BLaER1 (cell line): ENCODE measurements around the gene IGFBP5.

Experiments
- H3K27ac ChIP-seq: shearing (Covaris generic); formaldehyde crosslinking; 2 replicates; pipeline ENCODE4 v1.8.1; 2022
- H3K27me3 ChIP-seq: shearing (Covaris generic); formaldehyde crosslinking; 2 replicates; pipeline ENCODE4 v1.8.1; 2022
- H3K36me3 ChIP-seq: shearing (Covaris generic); formaldehyde crosslinking; 2 replicates; pipeline ENCODE4 v1.8.1; 2022
- H3K4me1 ChIP-seq: shearing (Covaris generic); formaldehyde crosslinking; 2 replicates; pipeline ENCODE4 v1.8.1; 2022
- H3K4me2 ChIP-seq: shearing (Covaris generic); formaldehyde crosslinking; 2 replicates; pipeline ENCODE4 v1.8.1; 2022
- H3K4me3 ChIP-seq: shearing (Covaris generic); formaldehyde crosslinking; 2 replicates; pipeline ENCODE4 v1.8.1; 2022
- H3K9ac ChIP-seq: shearing (Covaris generic); formaldehyde crosslinking; 2 replicates; pipeline ENCODE4 v1.8.1; 2022
- H3K9me3 ChIP-seq: shearing (Covaris generic); formaldehyde crosslinking; 2 replicates; pipeline ENCODE4 v1.8.1; 2022
- H4K20me1 ChIP-seq: shearing (Covaris generic); formaldehyde crosslinking; 2 replicates; pipeline ENCODE4 v1.8.1; 2022
- Cebpa-rat ChIP-seq: shearing (Covaris generic); IDR thresholded peaks from 2 replicates; pipeline ENCODE4 v1.8.1; 2022

The IGFBP5 gene

DNA sequence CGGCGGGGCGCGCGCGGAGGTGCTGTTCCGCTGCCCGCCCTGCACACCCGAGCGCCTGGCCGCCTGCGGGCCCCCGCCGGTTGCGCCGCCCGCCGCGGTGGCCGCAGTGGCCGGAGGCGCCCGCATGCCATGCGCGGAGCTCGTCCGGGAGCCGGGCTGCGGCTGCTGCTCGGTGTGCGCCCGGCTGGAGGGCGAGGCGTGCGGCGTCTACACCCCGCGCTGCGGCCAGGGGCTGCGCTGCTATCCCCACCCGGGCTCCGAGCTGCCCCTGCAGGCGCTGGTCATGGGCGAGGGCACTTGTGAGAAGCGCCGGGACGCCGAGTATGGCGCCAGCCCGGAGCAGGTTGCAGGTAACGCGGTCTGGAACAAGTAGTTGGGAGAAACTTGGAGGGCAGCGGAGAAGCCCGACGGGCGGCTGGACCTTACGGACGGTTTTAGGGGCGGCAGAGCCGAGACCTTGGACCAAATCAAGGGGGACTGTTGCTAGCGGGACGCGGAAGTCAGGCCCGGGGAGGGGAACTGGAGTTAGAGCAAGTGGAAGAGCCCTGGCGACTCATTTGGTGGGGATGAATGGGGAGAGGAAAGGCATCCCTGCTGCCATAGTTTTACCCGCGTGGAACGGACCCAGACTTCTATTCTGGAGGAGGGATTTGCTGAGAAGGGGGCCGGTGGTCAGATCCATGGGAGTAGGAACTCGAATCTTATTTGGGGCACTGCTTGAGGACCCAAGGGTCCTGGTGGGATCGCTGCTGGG lies 61.6 kb downstream of the IGFBP5 start:
- Histone ChIP-seq H3K9me3 (no peaks in the 10 kb centered on the region), H3K9ac (peak overlapping the region; percentile 78), H3K27ac (peak overlapping the region; percentile 72), H3K27me3 (peaks cover 60% of the 10 kb centered on the region), H3K4me2 (peak overlapping the region; percentile 95), H3K4me1 (peaks cover 56% of the 10 kb centered on the region), H3K36me3 (peaks cover 10% of the 10 kb centered on the region; the same call in 1 of the 2 replicates), H3K4me3 (peak overlapping the region; percentile 83), H4K20me1 (peaks cover 46% of the 10 kb centered on the region)
- no peak for TF ChIP-seq Cebpa-rat

DNA sequence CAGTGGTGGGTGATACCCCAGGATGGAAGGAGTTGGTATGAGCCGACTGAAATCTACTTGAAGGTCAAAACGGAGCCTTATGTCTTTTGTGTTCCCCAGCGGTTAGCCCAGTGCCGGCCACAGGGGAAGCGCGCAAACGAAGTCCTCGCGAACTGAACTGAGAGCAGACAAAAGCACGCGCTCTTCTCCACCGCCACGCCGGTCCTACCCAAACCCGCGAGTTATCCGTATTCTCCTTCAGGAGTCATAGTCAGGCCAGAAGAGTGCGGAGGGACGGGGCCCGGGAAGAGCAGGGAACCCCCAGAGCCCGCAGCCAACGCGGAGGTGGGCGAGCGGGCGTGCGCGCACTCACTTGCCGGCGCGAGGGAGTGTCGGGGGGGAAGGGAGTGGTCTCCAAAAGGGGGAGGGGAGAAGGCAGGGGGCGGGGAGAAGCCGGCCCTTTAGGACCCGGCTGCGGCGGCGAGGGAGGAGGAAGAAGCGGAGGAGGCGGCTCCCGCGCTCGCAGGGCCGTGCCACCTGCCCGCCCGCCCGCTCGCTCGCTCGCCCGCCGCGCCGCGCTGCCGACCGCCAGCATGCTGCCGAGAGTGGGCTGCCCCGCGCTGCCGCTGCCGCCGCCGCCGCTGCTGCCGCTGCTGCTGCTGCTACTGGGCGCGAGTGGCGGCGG lies 62.3 kb downstream of the IGFBP5 start, which contains the start of gene IGFBP2:
TSS of gene IGFBP2 (plus strand) at position 469 of the 664 bp plus-strand sequence. CDS start at position 573, 104 bp downstream.
- peaks cover 41% of the 10 kb centered on the region for H4K20me1 ChIP-seq
- no peaks in the 10 kb centered on the region for H3K9me3 ChIP-seq
- peaks cover 7% of the 10 kb centered on the region; the same call in 1 of the 2 replicates for H3K36me3 ChIP-seq
- peak within 1 kb of the TSS; percentile 72 for H3K27ac ChIP-seq
- H3K4me2 ChIP-seq, result peak within 1 kb of the TSS; percentile 95
- peaks cover 60% of the 10 kb centered on the region for H3K27me3 ChIP-seq
- TF ChIP-seq Cebpa-rat, result no peak
- H3K4me1 ChIP-seq, result peaks cover 54% of the 10 kb centered on the region
- peak within 1 kb of the TSS; percentile 78 for H3K9ac ChIP-seq
- peak within 1 kb of the TSS; percentile 83 for H3K4me3 ChIP-seq

DNA sequence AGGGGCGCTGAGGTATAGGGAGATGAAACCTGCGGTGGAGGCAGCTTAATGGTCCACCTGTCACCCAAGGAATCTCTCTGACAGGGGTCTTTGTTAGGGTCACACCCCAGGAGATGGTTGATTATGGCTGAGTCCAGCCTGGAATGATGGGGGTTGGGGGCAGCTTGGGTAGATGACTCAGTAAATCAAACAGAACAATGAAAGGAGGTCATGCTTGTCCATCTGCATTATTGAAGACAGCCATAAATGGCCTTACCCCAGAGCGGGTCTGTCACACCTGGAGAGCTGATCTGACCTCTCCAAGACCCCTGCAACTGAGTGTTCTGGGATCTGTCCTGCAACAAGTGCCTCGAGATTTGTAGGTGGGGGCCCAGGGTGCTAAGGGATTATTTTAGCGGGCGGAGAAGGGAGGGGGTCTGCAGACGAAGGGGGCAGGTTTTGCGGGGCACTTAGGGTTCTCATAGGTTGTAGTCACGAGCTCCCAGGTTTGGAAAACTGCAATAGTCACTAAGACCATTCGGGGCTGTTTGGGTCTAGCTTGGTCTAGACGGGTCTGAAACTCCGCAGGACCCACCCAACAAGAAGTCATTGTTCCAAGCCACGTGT lies 62.9 kb downstream of the IGFBP5 start:
- Histone ChIP-seq H3K4me1 (peaks cover 48% of the 10 kb centered on the region), H3K36me3 (peaks cover under 1% of the 10 kb centered on the region; the same call in 1 of the 2 replicates), H3K9me3 (no peaks in the 10 kb centered on the region), H3K9ac (no peak overlapping the region), H3K4me3 (peak overlapping the region; percentile 83; the same call in 1 of the 2 replicates), H4K20me1 (peaks cover 35% of the 10 kb centered on the region), H3K27ac (no peak overlapping the region), H3K27me3 (peaks cover 55% of the 10 kb centered on the region), H3K4me2 (peak overlapping the region; percentile 95)
- no peak for TF ChIP-seq Cebpa-rat

GRCh38 chr2:216629784-216630183 lies 65.6 kb downstream of the IGFBP5 start:
- Histone ChIP-seq H3K9ac (no peak overlapping the region), H4K20me1 (peaks cover 13% of the 10 kb centered on the region), H3K36me3 (no peaks in the 10 kb centered on the region), H3K9me3 (no peaks in the 10 kb centered on the region), H3K4me1 (peaks cover 35% of the 10 kb centered on the region), H3K4me3 (no peak overlapping the region), H3K4me2 (no peak overlapping the region), H3K27ac (no peak overlapping the region), H3K27me3 (peaks cover 29% of the 10 kb centered on the region)
- no peak for TF ChIP-seq Cebpa-rat

- no peak overlapping the region for H3K9ac ChIP-seq
- peak overlapping the region; percentile 1; the same call in 1 of the 2 replicates for H3K4me2 ChIP-seq
- no peaks in the 10 kb centered on the region for H4K20me1 ChIP-seq
- H3K27ac ChIP-seq, result no peak overlapping the region
- H3K4me1 ChIP-seq, result peaks cover 41% of the 10 kb centered on the region
- no peak for TF ChIP-seq Cebpa-rat
- H3K36me3 ChIP-seq, result no peaks in the 10 kb centered on the region
- H3K27me3 ChIP-seq, result no peaks in the 10 kb centered on the region; the same call in 1 of the 2 replicates
- H3K4me3 ChIP-seq, result no peak overlapping the region
- H3K9me3 ChIP-seq, result peaks cover 5% of the 10 kb centered on the region; the same call in 1 of the 2 replicates
Observed at GRCh38 chr2:216626875-216627245, 68.5 kb downstream of the IGFBP5 start.

DNA sequence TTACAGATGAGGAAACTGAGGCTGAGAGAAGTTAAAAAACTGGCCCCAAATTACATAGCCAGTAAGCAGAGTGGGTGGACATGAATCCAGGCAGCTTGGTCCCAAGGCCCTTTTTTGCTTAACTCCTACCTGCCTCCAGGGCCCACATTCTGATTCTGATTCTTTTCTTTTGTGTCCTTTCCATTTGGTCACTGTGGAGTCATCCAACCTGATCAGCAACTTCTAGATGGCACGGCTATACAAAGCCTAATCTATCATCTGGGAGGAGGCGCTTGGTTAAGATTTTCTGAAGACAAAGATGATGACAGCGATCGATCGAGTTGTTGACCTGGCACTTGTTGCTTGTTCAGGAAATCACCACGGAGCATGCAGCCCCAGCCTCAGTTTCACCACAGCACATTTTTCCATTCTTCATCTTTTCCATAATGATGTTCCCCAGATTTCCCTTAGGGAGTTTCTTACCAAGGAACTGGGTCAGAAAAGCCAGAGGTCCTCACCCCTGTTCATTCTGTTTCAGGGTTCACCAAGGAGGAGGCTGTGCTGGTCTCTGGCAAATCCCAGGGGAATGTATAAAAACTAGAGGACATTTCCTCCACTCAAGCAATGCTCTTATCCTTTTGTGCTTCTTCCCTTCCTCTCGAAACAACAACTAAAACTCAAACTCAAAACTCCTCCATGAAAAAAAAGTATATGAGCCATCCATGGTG lies 69.0 kb downstream of the IGFBP5 start:
- Histone ChIP-seq H3K4me1 (peaks cover 46% of the 10 kb centered on the region), H3K4me3 (no peak overlapping the region), H4K20me1 (no peaks in the 10 kb centered on the region), H3K27ac (no peak overlapping the region), H3K36me3 (no peaks in the 10 kb centered on the region), H3K4me2 (peak overlapping the region; percentile 1; the same call in 1 of the 2 replicates), H3K27me3 (no peaks in the 10 kb centered on the region), H3K9ac (no peak overlapping the region), H3K9me3 (peaks cover 5% of the 10 kb centered on the region; the same call in 1 of the 2 replicates)
- TF ChIP-seq Cebpa-rat, result no peak

DNA sequence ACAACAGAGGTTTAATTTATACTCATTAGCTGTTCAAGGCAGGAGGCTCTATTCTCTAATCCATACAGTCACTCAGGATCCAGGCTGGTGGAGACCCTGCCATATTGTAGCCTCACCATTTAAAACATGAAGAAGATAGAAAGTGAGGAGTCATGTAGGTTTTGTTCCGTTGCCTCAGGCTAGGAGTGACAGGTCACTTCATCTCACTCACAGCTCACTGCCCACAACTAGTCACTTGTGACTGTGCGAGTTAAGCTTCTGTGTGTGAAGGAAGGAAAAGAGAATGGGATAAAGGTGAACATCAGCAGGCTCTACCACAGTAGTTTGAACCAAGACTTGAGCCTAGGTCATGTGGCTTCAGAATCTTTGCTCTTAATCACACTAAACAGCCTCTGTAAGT lies 71.1 kb downstream of the IGFBP5 start:
- H3K27me3 ChIP-seq, result no peaks in the 10 kb centered on the region
- H3K4me3 ChIP-seq, result no peak overlapping the region
- no peaks in the 10 kb centered on the region for H3K36me3 ChIP-seq
- no peak overlapping the region for H3K27ac ChIP-seq
- peaks cover 5% of the 10 kb centered on the region; the same call in 1 of the 2 replicates for H3K9me3 ChIP-seq
- TF ChIP-seq Cebpa-rat, result no peak
- no peaks in the 10 kb centered on the region for H4K20me1 ChIP-seq
- H3K9ac ChIP-seq, result no peak overlapping the region
- peak overlapping the region; percentile 23; the same call in 1 of the 2 replicates for H3K4me2 ChIP-seq
- H3K4me1 ChIP-seq, result peaks cover 67% of the 10 kb centered on the region

DNA sequence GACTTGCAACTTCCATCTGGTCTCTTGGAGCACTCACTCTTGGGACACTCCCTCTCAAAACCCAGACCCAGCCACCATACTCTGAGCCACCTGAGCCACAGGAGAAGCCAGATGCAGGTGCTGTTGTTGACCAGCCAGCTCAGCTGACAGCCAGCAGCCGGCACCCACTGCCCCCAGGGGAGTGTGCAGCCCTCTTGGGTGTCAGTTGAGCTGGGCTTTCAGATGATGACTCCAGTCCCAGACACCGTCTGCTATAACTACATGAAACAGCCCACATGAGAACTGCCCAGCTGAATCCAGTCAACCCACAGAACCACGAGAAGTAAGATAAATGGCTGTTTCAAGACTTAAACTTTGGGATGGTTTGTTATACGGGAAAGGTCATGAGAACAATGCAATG lies 72.8 kb downstream of the IGFBP5 start:
- no peak overlapping the region for H3K9ac ChIP-seq
- no peaks in the 10 kb centered on the region for H4K20me1 ChIP-seq
- H3K4me1 ChIP-seq, result peaks cover 84% of the 10 kb centered on the region
- H3K36me3 ChIP-seq, result no peaks in the 10 kb centered on the region
- peak overlapping the region; percentile 71 for H3K4me2 ChIP-seq
- TF ChIP-seq Cebpa-rat, result no peak
- peaks cover 5% of the 10 kb centered on the region; the same call in 1 of the 2 replicates for H3K9me3 ChIP-seq
- no peaks in the 10 kb centered on the region for H3K27me3 ChIP-seq
- H3K4me3 ChIP-seq, result no peak overlapping the region
- H3K27ac ChIP-seq, result peak overlapping the region; percentile 94; the same call in 1 of the 2 replicates
